Measurements from ENCODE around the gene RGS19. TPM values are rescaled to one million over a fixed set of nuclear protein-coding genes. Genes with fewer than 3 reads are reported as not detected.
A peak's percentile ranks its signal among the peaks of the same experiment; 100 is the strongest.

RGS19 gene
- total RNA-seq, 2 experiments from 2014 or later = 9.7 to 14.8 TPM

GRCh38 chr20:64099880-64100565 is 20.7 kb upstream of the RGS19 start:
- ChIA-PET POLR2A (interaction anchor here (1.2 kb wide), 2 partner anchors 16 to 579 kb away, joined by 4 to 7 read pairs; partner anchors contain the start of genes LKAAEAR1 and PPDPF), CTCF (interaction anchor here (0.8 to 1.7 kb wide), 3 partner anchors 17 to 62 kb away, joined by 3 to 4 read pairs (median 4); no protein-coding TSS in a partner anchor)
- no peaks in the 10 kb centered on the region for H3K9me3 ChIP-seq (ENCODE audit: control insufficient read depth in 1 of 2, insufficient read depth in 1 of 2, low read length in 2 of 2)
- H3K4me3 ChIP-seq (ENCODE audit: low read length) = no peak overlapping the region
- H3K27me3 ChIP-seq (ENCODE audit: control insufficient read depth in 1 of 2, insufficient read depth in 2 of 2, low read length in 2 of 2) = peaks cover 23 to 24% of the 10 kb centered on the region in 2 experiments
- Mint-ChIP-seq H3K27me3 (peaks cover 26% of the 10 kb centered on the region), H3K9me3 (no peaks in the 10 kb centered on the region), H3K4me3 (peak overlapping the region; percentile 68), H3K36me3 (ENCODE audit: low read depth) (peaks cover 5% of the 10 kb centered on the region), H3K27ac (peak overlapping the region; percentile 90), H3K4me1 (ENCODE audit: low read depth) (peaks cover 24% of the 10 kb centered on the region)
- DNase-seq (peak in 4 of 14 experiments; percentile 28 to 85 (median 46)), ATAC-seq (ENCODE audit: poor library complexity) (peak; percentile 91)
- intact Hi-C loops (cut with DNase I, micrococcal nuclease) = no loop called here
- TF ChIP-seq CTCF (IDR thresholded peaks at IDR 0.05) = no peak
- H3K27ac ChIP-seq (ENCODE audit: low read depth in 1 of 2, low read length in 2 of 2) = no peak overlapping the region
- H3K4me1 ChIP-seq (ENCODE audit: insufficient read depth, low read length) = peaks cover 31% of the 10 kb centered on the region
- H3K36me3 ChIP-seq (ENCODE audit: insufficient read depth, low read length) = peaks cover 6% of the 10 kb centered on the region

- Mint-ChIP-seq H3K9me3 (no peaks in the 10 kb centered on the region), H3K36me3 (ENCODE audit: low read depth) (peaks cover 5% of the 10 kb centered on the region), H3K4me3 (no peak overlapping the region), H3K27me3 (peaks cover 26% of the 10 kb centered on the region), H3K4me1 (ENCODE audit: low read depth) (peaks cover 24% of the 10 kb centered on the region), H3K27ac (no peak overlapping the region)
- Histone ChIP-seq H3K9me3 (ENCODE audit: control insufficient read depth in 1 of 2, insufficient read depth in 1 of 2, low read length in 2 of 2) (no peaks in the 10 kb centered on the region), H3K27me3 (ENCODE audit: control insufficient read depth in 1 of 2, insufficient read depth in 2 of 2, low read length in 2 of 2) (peaks cover 23 to 24% of the 10 kb centered on the region in 2 experiments), H3K4me3 (ENCODE audit: low read length) (no peak overlapping the region), H3K27ac (ENCODE audit: low read depth in 1 of 2, low read length in 2 of 2) (no peak overlapping the region), H3K36me3 (ENCODE audit: insufficient read depth, low read length) (peaks cover 6% of the 10 kb centered on the region), H3K4me1 (ENCODE audit: insufficient read depth, low read length) (peaks cover 31% of the 10 kb centered on the region)
- no peak for DNase-seq
- intact Hi-C loops (cut with DNase I, micrococcal nuclease) = no loop called here
- no peak for ATAC-seq (ENCODE audit: poor library complexity)
- ChIA-PET CTCF (interaction anchor here (1.3 to 1.7 kb wide), 2 partner anchors 21 to 61 kb away, joined by 4 read pairs; no protein-coding TSS in a partner anchor), POLR2A (interaction anchor here (1.2 kb wide), 2 partner anchors 16 to 579 kb away, joined by 4 to 7 read pairs; partner anchors contain the start of genes LKAAEAR1 and PPDPF)
- TF ChIP-seq CTCF (IDR thresholded peaks at IDR 0.05) = no peak
Observed at GRCh38 chr20:64099086-64099786, 19.9 kb upstream of the RGS19 start.

- intact Hi-C loops (cut with DNase I, micrococcal nuclease) = no loop called here
- Mint-ChIP-seq H3K36me3 (ENCODE audit: low read depth) (peaks cover 5% of the 10 kb centered on the region), H3K4me1 (ENCODE audit: low read depth) (peaks cover 24% of the 10 kb centered on the region), H3K9me3 (no peaks in the 10 kb centered on the region), H3K4me3 (no peak overlapping the region), H3K27ac (no peak overlapping the region), H3K27me3 (peaks cover 22% of the 10 kb centered on the region)
- H3K27me3 ChIP-seq (ENCODE audit: control insufficient read depth in 1 of 2, insufficient read depth in 2 of 2, low read length in 2 of 2) = peaks cover 21 to 22% of the 10 kb centered on the region in 2 experiments
- ChIA-PET POLR2A (no interaction called here), CTCF (no interaction called here)
- TF ChIP-seq CTCF (IDR thresholded peaks at IDR 0.05) = no peak
- H3K9me3 ChIP-seq (ENCODE audit: control insufficient read depth in 1 of 2, insufficient read depth in 1 of 2, low read length in 2 of 2) = no peaks in the 10 kb centered on the region
- H3K36me3 ChIP-seq (ENCODE audit: insufficient read depth, low read length) = peaks cover 6% of the 10 kb centered on the region
- DNase-seq (no peak), ATAC-seq (ENCODE audit: poor library complexity) (no peak)
- peaks cover 31% of the 10 kb centered on the region for H3K4me1 ChIP-seq (ENCODE audit: insufficient read depth, low read length)
- no peak overlapping the region for H3K4me3 ChIP-seq (ENCODE audit: low read length)
- H3K27ac ChIP-seq (ENCODE audit: low read depth in 1 of 2, low read length in 2 of 2) = no peak overlapping the region
Observed at GRCh38 chr20:64098471-64099013, 19.2 kb upstream of the RGS19 start.
